Sigmoid colon (tissue), 4 donors: ENCODE measurements around the gene PAX5.

Experiments used
- EP300 ChIP-seq, 4 donors: sonication (generic); formaldehyde crosslinking; IDR thresholded peaks; one replicate each; pipeline ENCODE4 v1.6.1; 2017; ENCODE audit warnings: antibody characterized with exemption in 4 of 4
- POLR2A ChIP-seq, 2 donors: fragments of 450-650 bp; IDR thresholded peaks; one replicate each; pipeline ENCODE4 v1.6.1; 2016; ENCODE audit warnings: antibody characterized with exemption in 2 of 2, mild to moderate bottlenecking in 2 of 2, moderate library complexity in 2 of 2
- POLR2AphosphoS5 ChIP-seq, 4 donors: sonication (generic); formaldehyde crosslinking; IDR thresholded peaks; one replicate each; pipeline ENCODE4 v1.6.1; 2017; ENCODE audit warnings: antibody characterized with exemption in 4 of 4
- TF ChIP-seq, protein P1 (sequence below), 4 experiments: fragments of 450-650 bp in 3 of 4; fragments of 200-600 bp in 1 of 4; IDR thresholded peaks; one replicate each; pipeline ENCODE4 v1.5.1; 2016 to 2019; ENCODE audit warnings: antibody characterized with exemption in 4 of 4, mild to moderate bottlenecking in 3 of 4, moderate library complexity in 2 of 4

DNA sequence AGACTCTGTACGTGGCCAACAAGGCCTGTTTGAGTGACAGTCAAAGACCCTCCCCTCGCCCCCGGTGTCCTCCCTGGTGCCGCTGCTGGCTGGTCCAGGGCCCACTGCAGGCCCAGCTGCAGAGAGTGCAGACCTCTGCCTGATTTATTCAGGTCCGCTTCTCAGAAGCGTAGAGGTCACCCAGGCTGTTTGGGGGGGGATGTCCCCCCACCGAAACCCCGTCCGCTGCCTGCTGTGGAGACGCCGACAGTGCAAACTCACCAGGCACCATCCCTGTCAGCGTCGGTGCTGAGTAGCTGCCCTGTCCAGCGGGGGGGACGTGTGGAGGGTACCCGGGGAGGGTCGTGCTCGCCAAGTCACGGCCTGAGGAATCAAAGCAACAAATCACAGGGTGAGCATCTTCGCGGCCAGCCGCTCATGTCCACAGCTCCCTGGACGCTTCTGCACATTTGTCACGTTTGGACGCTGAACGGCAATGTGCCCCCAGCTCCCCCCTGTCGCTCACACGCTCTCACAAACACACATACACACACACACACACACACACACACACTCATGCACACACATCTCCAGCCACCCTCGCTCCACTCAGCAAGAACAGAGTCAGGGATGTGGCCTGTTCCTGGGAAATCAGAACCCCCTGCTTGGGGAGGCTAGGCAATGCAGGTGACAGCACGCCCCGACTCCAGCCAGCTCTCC is 152.2 kb downstream of the PAX5 start:
- TF ChIP-seq, protein P1, sequence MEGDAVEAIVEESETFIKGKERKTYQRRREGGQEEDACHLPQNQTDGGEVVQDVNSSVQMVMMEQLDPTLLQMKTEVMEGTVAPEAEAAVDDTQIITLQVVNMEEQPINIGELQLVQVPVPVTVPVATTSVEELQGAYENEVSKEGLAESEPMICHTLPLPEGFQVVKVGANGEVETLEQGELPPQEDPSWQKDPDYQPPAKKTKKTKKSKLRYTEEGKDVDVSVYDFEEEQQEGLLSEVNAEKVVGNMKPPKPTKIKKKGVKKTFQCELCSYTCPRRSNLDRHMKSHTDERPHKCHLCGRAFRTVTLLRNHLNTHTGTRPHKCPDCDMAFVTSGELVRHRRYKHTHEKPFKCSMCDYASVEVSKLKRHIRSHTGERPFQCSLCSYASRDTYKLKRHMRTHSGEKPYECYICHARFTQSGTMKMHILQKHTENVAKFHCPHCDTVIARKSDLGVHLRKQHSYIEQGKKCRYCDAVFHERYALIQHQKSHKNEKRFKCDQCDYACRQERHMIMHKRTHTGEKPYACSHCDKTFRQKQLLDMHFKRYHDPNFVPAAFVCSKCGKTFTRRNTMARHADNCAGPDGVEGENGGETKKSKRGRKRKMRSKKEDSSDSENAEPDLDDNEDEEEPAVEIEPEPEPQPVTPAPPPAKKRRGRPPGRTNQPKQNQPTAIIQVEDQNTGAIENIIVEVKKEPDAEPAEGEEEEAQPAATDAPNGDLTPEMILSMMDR (IDR thresholded peaks at IDR 0.05), result no peak
- TF ChIP-seq POLR2AphosphoS5 (IDR thresholded peaks at IDR 0.05) (no peak), POLR2A (IDR thresholded peaks at IDR 0.05) (no peak), EP300 (IDR thresholded peaks at IDR 0.05) (no peak)
